ENCODE measurements around the gene HNRNPD. TPM values are rescaled to one million over a fixed set of nuclear protein-coding genes. Genes with fewer than 3 reads are reported as not detected.

HNRNPD gene
- total RNA-seq, 1 donor from 2014 or later, result 424 TPM

Other genes starting within 250 kb of the HNRNPD start
- 316 and 323 TPM in 2 replicates for gene HNRNPDL, start 56.5 kb upstream of the HNRNPD start, total RNA-seq
- 40.4 and 42.3 TPM in 2 replicates for gene ENOPH1, start 56.6 kb upstream of the HNRNPD start, total RNA-seq
- gene TMEM150C, start 188.0 kb upstream of the HNRNPD start, total RNA-seq, result not detected in 2 replicates